HepG2 (cell line): Measurements from ENCODE around the gene USP10. TPM values are rescaled to one million over a fixed set of nuclear protein-coding genes. Genes with fewer than 3 reads are reported as not detected.

Source experiments
- AFF4 ChIP-seq: sonication (generic); formaldehyde crosslinking; IDR thresholded peaks from 2 replicates; pipeline ENCODE4 v1.4.0; 2020; ENCODE audit warnings: missing genetic modification reagents
- ATF4 ChIP-seq, 2 experiments: fragments of 450-650 bp in 1 of 2; sonication (generic) in 1 of 2; formaldehyde crosslinking; IDR thresholded peaks; 2 replicates each; pipeline versions ENCODE4 v1.5.0 to v1.8.0; 2020 to 2022; ENCODE audit warnings: mild to moderate bottlenecking in 1 of 2, missing genetic modification reagents in 1 of 2
- CHCHD3 ChIP-seq: sonication (generic); formaldehyde crosslinking; IDR thresholded peaks from 2 replicates; pipeline ENCODE4 v1.8.0; 2022; ENCODE audit warnings: mild to moderate bottlenecking, missing genetic modification reagents, moderate library complexity
- ETV5 ChIP-seq: IDR thresholded peaks from 2 replicates; pipeline ENCODE4 v1.6.1; 2018; ENCODE audit warnings: missing biosample characterization, missing genetic modification reagents, inconsistent platforms, borderline replicate concordance
- HOXD1 ChIP-seq: sonication (generic); formaldehyde crosslinking; IDR thresholded peaks from 2 replicates; pipeline ENCODE4 v1.5.0; 2020; ENCODE audit warnings: missing genetic modification reagents
- KLF9 ChIP-seq: IDR thresholded peaks from 2 replicates; pipeline ENCODE4 v1.6.1; 2016; ENCODE audit warnings: low read depth
- MAZ ChIP-seq, 2 experiments: sonication (generic) in 1 of 2; formaldehyde crosslinking in 1 of 2; IDR thresholded peaks; 2 replicates each; pipeline versions ENCODE4 v1.5.0 to v1.6.1; 2012 to 2020; ENCODE audit warnings: low read depth in 2 of 2, mild to moderate bottlenecking in 2 of 2, borderline replicate concordance in 1 of 2, improper control_type of control experiment in 1 of 2, low read length in 1 of 2, missing genetic modification reagents in 1 of 2, moderate library complexity in 1 of 2
- MED13 ChIP-seq: sonication (generic); formaldehyde crosslinking; IDR thresholded peaks from 2 replicates; pipeline ENCODE4 v1.5.0; 2020; ENCODE audit warnings: missing genetic modification reagents
- RBM22 ChIP-seq: fragments of 200-400 bp; formaldehyde crosslinking; optimal IDR thresholded peaks from 2 replicates; pipeline ENCODE3; 2017; ENCODE audit warnings: mild to moderate bottlenecking, low read length, moderate library complexity
- RXRB ChIP-seq: IDR thresholded peaks from 2 replicates; pipeline ENCODE4 v1.6.1; 2016; ENCODE audit warnings: borderline replicate concordance, missing genetic modification reagents, missing compliant biosample characterization
- SP1 ChIP-seq, 2 experiments: fragments of 450-650 bp in 1 of 2; sonication (generic) in 1 of 2; formaldehyde crosslinking in 1 of 2; IDR thresholded peaks; 2 replicates each; pipeline versions ENCODE4 v1.4.0 to v1.6.1; 2016 to 2020; ENCODE audit warnings: missing genetic modification reagents in 1 of 2
- SRY ChIP-seq: sonication (generic); formaldehyde crosslinking; IDR thresholded peaks from 2 replicates; pipeline ENCODE4 v1.8.0; 2022; ENCODE audit warnings: mild to moderate bottlenecking, missing genetic modification reagents
- STAG1 ChIP-seq: sonication (generic); formaldehyde crosslinking; IDR thresholded peaks from 2 replicates; pipeline ENCODE4 v1.4.0; 2020; ENCODE audit warnings: missing genetic modification reagents
- ZKSCAN5 ChIP-seq: sonication (generic); formaldehyde crosslinking; IDR thresholded peaks from 2 replicates; pipeline ENCODE4 v1.5.1; 2020; ENCODE audit warnings: mild to moderate bottlenecking, missing genetic modification reagents
- ZNF10 ChIP-seq: sonication (generic); formaldehyde crosslinking; IDR thresholded peaks from 2 replicates; pipeline ENCODE4 v1.4.0; 2020; ENCODE audit warnings: mild to moderate bottlenecking, low read depth, missing genetic modification reagents, borderline replicate concordance
- ZNF121 ChIP-seq: sonication (generic); formaldehyde crosslinking; IDR thresholded peaks from 2 replicates; pipeline ENCODE4 v1.5.0; 2020; ENCODE audit warnings: mild to moderate bottlenecking, missing genetic modification reagents
- ZNF207 ChIP-seq: fragments of 450-650 bp; IDR thresholded peaks from 2 replicates; pipeline ENCODE4 v1.6.1; 2016; ENCODE audit warnings: antibody characterized with exemption, borderline replicate concordance
- ZNF546 ChIP-seq: sonication (generic); formaldehyde crosslinking; conservative IDR thresholded peaks from 2 replicates; pipeline ENCODE4 v1.8.1; 2023; ENCODE audit warnings: mild to moderate bottlenecking, missing genetic modification reagents
- ZNF556 ChIP-seq: sonication (generic); formaldehyde crosslinking; IDR thresholded peaks from 2 replicates; pipeline ENCODE4 v1.4.0; 2020; ENCODE audit warnings: mild to moderate bottlenecking, missing genetic modification reagents, borderline replicate concordance
- ZNF766 ChIP-seq: sonication (generic); formaldehyde crosslinking; IDR thresholded peaks from 2 replicates; pipeline ENCODE4 v1.5.0; 2020; ENCODE audit warnings: missing genetic modification reagents, borderline replicate concordance
- polyA plus RNA-seq, 8 experiments: library from polyadenylated mRNA; depleted of rRNA in 3 of 8; stranded (reverse) in 7 of 8; unstranded in 1 of 8; fragments of >200 nt; fragmentation: Illumina TruSeq in 4 of 8; extraction: Trizol in 4 of 8; gene quantifications; 2 replicates each; pipeline versions ENCODE4 v1.2.1 to v1.2.3, GENCODE V29; 2011 to 2016; ENCODE audit warnings: low read depth in 4 of 8, missing spikeins in 1 of 8, mixed read lengths in 1 of 8; ENCODE audit not compliant: insufficient read depth in 1 of 8
- total RNA-seq, 5 experiments: library from RNA; depleted of rRNA; stranded (reverse); fragments of >200 nt; fragmentation: Illumina TruSeq; extraction: Trizol; gene quantifications; 2 replicates each; pipeline ENCODE4 v1.2.3, GENCODE V29; 2016; ENCODE audit warnings: low read depth in 1 of 5
- TF ChIP-seq, protein P1 (sequence below): sonication (generic); formaldehyde crosslinking; IDR thresholded peaks from 2 replicates; pipeline ENCODE4 v1.4.0; 2020; ENCODE audit warnings: mild to moderate bottlenecking, missing genetic modification reagents

USP10 gene
- total and polyA plus RNA-seq, 2 of the 13 experiments (the other 11 are each of a cell fraction or from before 2014, with no cell fraction given): 79.1 to 122 TPM

DNA sequence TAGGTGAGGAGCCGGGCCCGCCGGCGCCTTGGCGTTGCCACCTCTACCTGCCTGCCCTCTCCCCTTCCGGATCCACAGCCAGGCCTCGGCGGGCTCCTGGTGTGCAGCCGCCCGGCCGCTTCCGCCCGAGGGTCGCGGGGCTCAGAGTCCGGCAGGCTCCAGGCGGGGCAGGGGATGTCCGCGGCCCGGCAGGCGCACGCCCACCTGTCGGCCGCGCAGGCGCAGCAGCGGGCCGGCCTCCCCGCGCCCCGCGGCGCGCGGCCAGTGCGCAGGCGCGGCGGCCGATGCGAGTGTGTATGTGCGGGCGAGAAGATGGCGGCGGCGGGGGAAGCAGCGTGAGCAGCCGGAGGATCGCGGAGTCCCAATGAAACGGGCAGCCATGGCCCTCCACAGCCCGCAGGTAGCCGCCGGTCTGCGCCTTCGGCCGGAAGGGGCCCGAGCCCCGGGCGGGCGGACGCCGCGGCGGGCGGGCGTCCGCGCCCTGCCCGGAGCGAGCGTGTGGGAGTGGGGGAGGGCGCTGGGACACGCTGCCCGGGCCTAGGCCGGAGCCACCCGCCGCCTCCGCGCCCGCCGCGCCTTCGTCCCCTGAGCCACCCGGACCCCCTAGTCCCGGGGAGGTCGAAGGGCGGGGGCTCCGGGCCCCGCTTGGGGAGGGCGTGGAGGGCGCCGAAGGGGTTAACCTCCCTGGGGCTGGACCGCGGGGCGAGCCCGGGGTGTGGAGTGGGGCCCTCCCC is at the start of gene USP10 (continued):
- TF ChIP-seq MAZ (IDR thresholded peaks at IDR 0.05; ENCODE audit: borderline replicate concordance, low read depth, low read length) (peak; percentile 91), MAZ (CRISPR knock-in tag; IDR thresholded peaks at IDR 0.05; ENCODE audit: low read depth) (peak; percentile 88; the same call in 1 of the 2 replicates), ZNF546 (CRISPR knock-in tag) (peak; percentile 75; the same call in 1 of the 2 replicates), ATF4 (CRISPR knock-in tag; IDR thresholded peaks at IDR 0.05) (peak in 1 of 2 experiments; percentile 63; a peak in 1 of 4 replicates), RBM22 (no peak), SRY (CRISPR knock-in tag) (no peak; the same call in none of the 2 replicates), RXRB (CRISPR knock-in tag) (peak; percentile 50; the same call in 1 of the 2 replicates), ZNF10 (CRISPR knock-in tag) (no peak), ZKSCAN5 (CRISPR knock-in tag) (no peak), AFF4 (CRISPR knock-in tag) (no peak), HOXD1 (CRISPR knock-in tag) (peak; percentile 67; the same call in 1 of the 2 replicates), STAG1 (CRISPR knock-in tag) (no peak), ZNF207 (no peak), CHCHD3 (CRISPR knock-in tag) (0 out of 2 replicates have a peak, but pooled peaks have one; percentile 12), ZNF121 (CRISPR knock-in tag) (0 out of 2 replicates have a peak, but pooled peaks have one; percentile 5), KLF9 (CRISPR knock-in tag) (no peak; the same call in 1 of the 2 replicates), MED13 (0 out of 2 replicates have a peak, but pooled peaks have one; percentile 4), SP1 (IDR thresholded peaks at IDR 0.05) (no peak), SP1 (CRISPR knock-in tag; IDR thresholded peaks at IDR 0.05) (no peak; the same call in 1 of the 2 replicates), ZNF766 (CRISPR knock-in tag) (peak; percentile 86; the same call in 1 of the 2 replicates), ZNF556 (CRISPR knock-in tag) (peak; percentile 57; the same call in 1 of the 2 replicates), ETV5 (CRISPR knock-in tag) (peak; percentile 94)
- TF ChIP-seq, protein P1, sequence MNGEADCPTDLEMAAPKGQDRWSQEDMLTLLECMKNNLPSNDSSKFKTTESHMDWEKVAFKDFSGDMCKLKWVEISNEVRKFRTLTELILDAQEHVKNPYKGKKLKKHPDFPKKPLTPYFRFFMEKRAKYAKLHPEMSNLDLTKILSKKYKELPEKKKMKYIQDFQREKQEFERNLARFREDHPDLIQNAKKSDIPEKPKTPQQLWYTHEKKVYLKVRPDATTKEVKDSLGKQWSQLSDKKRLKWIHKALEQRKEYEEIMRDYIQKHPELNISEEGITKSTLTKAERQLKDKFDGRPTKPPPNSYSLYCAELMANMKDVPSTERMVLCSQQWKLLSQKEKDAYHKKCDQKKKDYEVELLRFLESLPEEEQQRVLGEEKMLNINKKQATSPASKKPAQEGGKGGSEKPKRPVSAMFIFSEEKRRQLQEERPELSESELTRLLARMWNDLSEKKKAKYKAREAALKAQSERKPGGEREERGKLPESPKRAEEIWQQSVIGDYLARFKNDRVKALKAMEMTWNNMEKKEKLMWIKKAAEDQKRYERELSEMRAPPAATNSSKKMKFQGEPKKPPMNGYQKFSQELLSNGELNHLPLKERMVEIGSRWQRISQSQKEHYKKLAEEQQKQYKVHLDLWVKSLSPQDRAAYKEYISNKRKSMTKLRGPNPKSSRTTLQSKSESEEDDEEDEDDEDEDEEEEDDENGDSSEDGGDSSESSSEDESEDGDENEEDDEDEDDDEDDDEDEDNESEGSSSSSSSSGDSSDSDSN (CRISPR knock-in tag): peak; percentile 96
